Measurements from ENCODE around the gene TACC3.

- TF ChIP-seq CTCF (IDR thresholded peaks at IDR 0.05), result no peak
- TF ChIP-seq POLR2A (IDR thresholded peaks at IDR 0.05), result no peak
Measured at GRCh38 chr4:1757836-1758235, 36.5 kb downstream of the TACC3 start.
